Stimulated activated CD4-positive, alpha-beta T cell treated with anti-CD3 and anti-CD28 coated beads, Interleukin-2, amount 100 ng/mL, for 24 hours (primary cell): Measurements from ENCODE around the gene MAGEB6B.
"Not testable (repeated sequence)": the region's sequence is repeated elsewhere in the genome, so short reads cannot be mapped to it uniquely, and the experiment has no call there.

Experiments used
- DNase-seq, 2 donors: peaks; one replicate each; pipeline ENCODE4 v3.0.0-alpha.2; 2020

Gene MAGEB6B, protein sequence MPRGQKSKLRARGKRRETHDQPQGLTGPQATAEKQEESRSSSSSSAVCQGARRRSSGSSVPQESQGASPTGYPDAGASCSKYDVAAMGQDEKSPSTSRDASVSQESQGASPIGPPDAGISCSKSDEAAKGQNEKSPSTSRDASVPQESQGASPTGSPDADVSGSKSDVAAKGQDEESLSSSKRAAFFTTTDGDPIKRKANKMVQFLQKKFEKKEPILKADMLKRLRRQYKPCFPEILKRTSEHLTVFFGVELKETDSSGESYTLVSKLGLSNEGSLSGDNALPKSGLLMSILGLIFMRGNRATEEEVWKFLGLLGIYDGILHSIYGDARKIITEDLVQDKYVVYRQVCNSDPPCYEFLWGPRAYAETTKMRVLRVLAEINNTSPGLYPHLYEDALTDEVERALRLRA

DNA sequence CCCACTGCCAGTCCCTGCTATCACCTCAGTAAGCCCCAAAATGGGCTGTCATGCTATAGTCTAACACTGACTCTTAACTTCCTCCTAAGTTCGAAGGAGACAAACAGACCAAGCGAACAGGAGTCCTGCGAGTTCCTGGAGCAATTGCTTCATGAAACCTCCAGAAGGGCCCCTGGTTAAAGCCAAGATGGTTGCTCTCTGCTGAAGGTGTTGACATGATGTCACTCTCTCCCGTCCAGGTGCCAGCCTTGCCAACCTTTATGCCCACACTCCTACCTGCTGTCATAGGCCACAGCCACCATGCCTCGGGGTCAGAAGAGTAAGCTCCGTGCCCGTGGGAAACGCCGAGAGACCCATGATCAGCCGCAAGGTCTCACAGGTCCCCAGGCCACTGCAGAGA lies at the start of gene MAGEB6B:
Gene MAGEB6B, plus strand, starts transcription at position 301 of the 400 bp plus-strand sequence. Its CDS starts 0 bp downstream, at position 301.
- no peak for DNase-seq

DNA sequence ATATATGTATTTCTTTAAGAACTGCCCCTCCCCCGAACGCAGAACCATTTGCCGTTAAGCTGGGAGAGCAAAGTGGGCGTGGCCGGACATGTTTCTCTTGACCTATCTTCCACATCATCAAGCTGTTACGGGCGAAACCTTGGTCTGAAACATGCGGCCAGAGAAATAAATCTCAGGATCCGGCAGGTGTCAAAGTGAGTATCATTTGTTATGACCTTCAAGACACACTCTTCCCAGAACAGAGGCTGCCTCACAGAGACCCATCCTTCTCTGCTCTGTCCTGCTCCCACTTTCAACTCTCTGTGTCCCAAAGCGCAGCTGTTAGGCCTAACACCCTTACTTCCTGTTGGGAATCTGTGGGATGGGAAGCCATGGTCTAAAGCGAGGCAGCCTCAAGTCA lies 22.1 kb upstream of the MAGEB6B start, which contains the start of gene MAGEB18:
Gene MAGEB18, plus strand, starts transcription at position 70 of the 400 bp plus-strand sequence. CDS start 643 bp downstream, outside the sequence.
- DNase-seq = no peak

DNA sequence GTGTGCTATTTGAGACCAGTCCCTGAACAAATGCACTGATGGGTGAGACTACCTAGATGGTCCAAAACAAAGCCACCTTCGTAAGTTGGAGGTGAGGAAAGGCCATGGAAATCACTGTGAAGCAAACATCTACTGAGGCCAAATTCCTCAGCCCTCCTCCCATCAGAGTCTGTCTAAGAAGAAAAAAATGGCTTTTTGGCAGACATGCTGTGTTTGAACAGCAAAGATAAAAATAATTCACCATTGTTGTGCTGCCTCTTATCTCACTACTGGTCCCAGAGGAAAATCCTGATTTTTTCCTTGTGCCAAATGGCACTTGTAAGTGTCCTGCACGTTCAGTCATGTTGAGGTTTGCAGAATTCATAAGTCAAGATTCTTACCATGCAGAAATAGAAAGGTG lies 14.4 kb upstream of the MAGEB6B start:
- no peak for DNase-seq

DNA sequence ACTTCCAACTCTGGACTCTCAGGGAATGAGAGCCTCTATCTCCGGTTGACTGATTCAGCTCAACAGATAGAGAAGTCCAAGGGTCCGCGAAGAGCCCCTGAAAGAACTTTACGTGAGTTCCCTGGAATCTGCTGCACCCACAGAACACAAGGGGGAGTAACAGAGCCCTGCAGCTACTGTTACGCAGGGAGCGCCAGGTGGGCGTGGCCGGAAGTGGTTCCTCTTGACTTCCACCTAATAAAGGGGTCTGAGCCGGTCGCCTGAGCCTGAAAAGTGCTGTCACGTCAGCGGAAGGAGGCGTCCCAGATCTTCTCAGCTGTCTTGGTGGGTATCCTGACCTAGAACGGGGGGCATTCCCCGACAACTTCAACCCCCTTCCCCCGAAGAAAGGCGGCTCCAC lies 31.8 kb downstream of the MAGEB6B start, which contains the start of gene MAGEB6:
Gene MAGEB6, plus strand, starts transcription at position 237 of the 400 bp plus-strand sequence. CDS start 1,407 bp downstream, outside the sequence.
- no peak for DNase-seq

DNA sequence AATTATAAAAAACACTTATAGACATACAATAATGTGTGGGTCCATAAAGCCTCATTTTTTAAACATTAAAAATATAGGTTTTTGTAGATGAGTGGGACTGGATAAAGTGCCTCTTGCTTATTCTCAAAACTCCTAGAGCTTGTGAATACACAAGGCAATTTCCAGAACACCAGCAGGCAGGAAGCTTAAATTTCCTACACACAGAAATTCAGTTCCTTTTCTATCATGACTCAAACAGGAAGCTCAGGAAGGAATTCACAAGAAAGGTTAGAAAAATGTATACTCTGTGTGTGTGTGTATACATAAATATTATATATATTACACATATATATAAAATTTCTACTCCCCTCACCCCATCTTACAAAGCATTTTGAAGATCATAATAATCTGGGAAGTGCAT lies 43.2 kb downstream of the MAGEB6B start:
- no peak for DNase-seq

DNA sequence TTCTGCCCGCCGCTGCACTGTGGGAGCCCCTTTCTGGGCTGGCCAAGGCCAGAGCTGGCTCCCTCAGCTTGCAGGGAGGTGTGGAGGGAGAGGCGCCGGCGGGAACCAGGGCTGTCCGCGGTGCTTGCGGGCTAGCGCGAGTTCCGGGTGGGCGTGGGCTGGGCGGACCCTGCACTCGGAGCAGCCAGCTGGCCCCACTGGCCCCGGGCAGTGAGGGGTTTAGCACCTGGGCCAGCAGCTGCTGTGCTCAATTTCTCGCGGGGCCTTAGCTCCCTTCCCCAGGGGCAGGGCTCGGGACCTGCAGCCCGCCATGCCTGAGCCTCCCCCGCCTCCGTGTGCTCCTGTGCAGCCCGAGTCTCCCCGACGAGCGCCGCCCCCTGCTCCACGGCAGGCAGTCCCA lies 44.3 kb downstream of the MAGEB6B start:
- DNase-seq = not testable (repeated sequence)

DNA sequence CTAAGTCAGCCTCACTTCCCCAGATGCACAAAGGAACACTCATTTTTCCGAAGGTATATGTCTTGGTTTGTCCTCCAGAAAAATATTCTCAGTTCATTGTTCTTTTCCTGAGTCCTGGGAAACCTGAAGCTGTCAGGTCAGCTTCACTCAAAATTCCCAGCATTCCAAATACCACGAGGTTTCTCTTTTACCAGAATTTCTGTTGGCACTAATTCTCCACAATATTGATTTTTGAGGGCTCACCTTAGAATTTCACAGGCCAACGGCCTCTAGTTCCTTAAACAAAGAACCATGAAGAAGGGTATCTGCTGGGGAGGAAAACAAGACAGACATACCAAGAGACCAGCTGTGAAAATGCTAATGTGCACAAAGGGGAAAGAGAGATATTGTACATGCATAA lies 47.6 kb downstream of the MAGEB6B start:
- DNase-seq = no peak
